Measurements from ENCODE around the gene MYO1A. TPM values are rescaled to one million over a fixed set of nuclear protein-coding genes. Genes with fewer than 3 reads are reported as not detected.

The MYO1A gene
- total RNA-seq, 6 donors from 2014 or later, result under 0.01 to 6.2 (median 0.67) TPM; not detected in 1

GRCh38 chr12:57087010-57087690, 37.2 kb upstream of the MYO1A start:
- Histone ChIP-seq H3K9me3 (no peaks in the 10 kb centered on the region), H3K36me3 (peaks cover 4 to 12% (median 11%) of the 10 kb centered on the region in 4 donors), H3K4me1 (peaks cover 30 to 48% (median 36%) of the 10 kb centered on the region in 4 donors), H3K4me3 (peak overlapping the region; percentile 65 to 78 (median 73)), H3K27ac (peak overlapping the region; percentile 97 to 100 (median 99)), H3K27me3 (no peaks in the 10 kb centered on the region)
- DNase-seq, result peak; percentile 94 to 97
- ATAC-seq (ENCODE audit: low FRiP score in 2 of 2), result peak; percentile 82 to 88
- TF ChIP-seq CTCF (IDR thresholded peaks at IDR 0.05) (no peak), POLR2AphosphoS5 (IDR thresholded peaks at IDR 0.05) (peak; percentile 72 to 89), POLR2A (IDR thresholded peaks at IDR 0.05) (peak in 2 of 4 donors; percentile 46 to 79), EP300 (IDR thresholded peaks at IDR 0.05) (peak in 1 of 4 donors; percentile 1)
- WGBS, 2 donors, result 0 to 1% methylated on average over 17 to 31 of the region's 52 CpGs

GRCh38 chr12:57086493-57087009, 36.6 kb upstream of the MYO1A start:
- DNase-seq (peak; percentile 69 to 90), ATAC-seq (ENCODE audit: low FRiP score in 2 of 2) (peak in 1 of 2 donors; percentile 28)

GRCh38 chr12:57085999-57086492, 36.1 kb upstream of the MYO1A start:
- ATAC-seq (ENCODE audit: low FRiP score in 2 of 2), result no peak
- Histone ChIP-seq H3K9me3 (no peaks in the 10 kb centered on the region), H3K4me3 (peak overlapping the region in 3 of 4 donors; percentile 65 to 78 (median 77)), H3K27ac (peak overlapping the region; percentile 97 to 100 (median 99)), H3K36me3 (peaks cover 0 to under 1% (median 0%) of the 10 kb centered on the region in 4 donors), H3K27me3 (no peaks in the 10 kb centered on the region), H3K4me1 (peaks cover 20 to 37% (median 26%) of the 10 kb centered on the region in 4 donors)
- WGBS, 2 donors, result 9 to 11% methylated on average over 12 of the region's 12 CpGs
- peak; percentile 24 to 30 for TF ChIP-seq POLR2AphosphoS5 (IDR thresholded peaks at IDR 0.05)
- TF ChIP-seq EP300 (IDR thresholded peaks at IDR 0.05), result no peak
- peak in 1 of 2 donors; percentile 45 for DNase-seq

More at GRCh38 chr12:57086493-57087009, 36.6 kb upstream of the MYO1A start:
- Histone ChIP-seq H3K4me3 (peak overlapping the region; percentile 40 to 78 (median 71)), H3K36me3 (peaks cover 1 to 6% (median 5%) of the 10 kb centered on the region in 4 donors), H3K27me3 (no peaks in the 10 kb centered on the region), H3K27ac (peak overlapping the region; percentile 97 to 100 (median 99)), H3K9me3 (no peaks in the 10 kb centered on the region), H3K4me1 (peaks cover 25 to 42% (median 31%) of the 10 kb centered on the region in 4 donors)
- 0% methylated on average over 14 of the region's 14 CpGs for WGBS, 2 donors
- TF ChIP-seq EP300 (IDR thresholded peaks at IDR 0.05) (no peak), POLR2AphosphoS5 (IDR thresholded peaks at IDR 0.05) (peak in 1 of 2 donors; percentile 2)

- Histone ChIP-seq H3K9me3 (no peaks in the 10 kb centered on the region), H3K36me3 (no peaks in the 10 kb centered on the region), H3K4me3 (no peak overlapping the region), H3K4me1 (peaks cover 16 to 24% (median 19%) of the 10 kb centered on the region in 4 donors), H3K27me3 (no peaks in the 10 kb centered on the region), H3K27ac (no peak overlapping the region)
- DNase-seq (no peak), ATAC-seq (ENCODE audit: low FRiP score in 2 of 2) (no peak)
- WGBS, 2 donors, result 76 to 100% methylated on average over 1 of the region's 1 CpG
- TF ChIP-seq POLR2AphosphoS5 (IDR thresholded peaks at IDR 0.05), result no peak
- no peak for TF ChIP-seq EP300 (IDR thresholded peaks at IDR 0.05)
- TF ChIP-seq POLR2A (IDR thresholded peaks at IDR 0.05), result no peak
- TF ChIP-seq CTCF (IDR thresholded peaks at IDR 0.05), result no peak
Measured at GRCh38 chr12:57080855-57081254, 30.9 kb upstream of the MYO1A start.

- ATAC-seq (ENCODE audit: low FRiP score in 2 of 2), result no peak
- Histone ChIP-seq H3K27ac (peak overlapping the region in 1 of 4 donors; percentile 89), H3K9me3 (no peaks in the 10 kb centered on the region), H3K4me1 (peaks cover 12 to 19% (median 15%) of the 10 kb centered on the region in 4 donors), H3K27me3 (no peaks in the 10 kb centered on the region), H3K36me3 (no peaks in the 10 kb centered on the region), H3K4me3 (no peak overlapping the region)
- TF ChIP-seq CTCF (IDR thresholded peaks at IDR 0.05) (no peak), POLR2A (IDR thresholded peaks at IDR 0.05) (no peak), POLR2AphosphoS5 (IDR thresholded peaks at IDR 0.05) (no peak), EP300 (IDR thresholded peaks at IDR 0.05) (no peak)
- WGBS, 2 donors, result 71 to 89% methylated on average over 1 of the region's 1 CpG
- DNase-seq, result no peak
Measured at GRCh38 chr12:57079821-57080220, 29.9 kb upstream of the MYO1A start.
